Measurements from ENCODE around the gene KNDC1.

The KNDC1 gene

GRCh38 chr10:133124357-133125211 lies 35.4 kb upstream of the KNDC1 start:
- DNase-seq = peak in 11 of 56 donors; percentile 5 to 66 (median 22)

GRCh38 chr10:133125901-133126300 lies 34.1 kb upstream of the KNDC1 start:
- no peak for DNase-seq

GRCh38 chr10:133126431-133127290 lies 33.4 kb upstream of the KNDC1 start:
- no peak for DNase-seq

- DNase-seq = peak in 1 of 56 donors; percentile 69
Observed at GRCh38 chr10:133127291-133128125, 32.5 kb upstream of the KNDC1 start.

- no peak for DNase-seq
Observed at GRCh38 chr10:133128126-133129070, 31.6 kb upstream of the KNDC1 start.

- no peak for DNase-seq
Observed at GRCh38 chr10:133129071-133129858, 30.8 kb upstream of the KNDC1 start.

GRCh38 chr10:133129859-133130495 lies 30.0 kb upstream of the KNDC1 start:
- no peak for DNase-seq

- no peak for DNase-seq
Observed at GRCh38 chr10:133130602-133131001, 29.4 kb upstream of the KNDC1 start.

GRCh38 chr10:133131053-133131452 lies 29.0 kb upstream of the KNDC1 start:
- no peak for DNase-seq

- DNase-seq = no peak
Observed at GRCh38 chr10:133131734-133132472, 28.1 kb upstream of the KNDC1 start.

GRCh38 chr10:133132473-133133291 lies 27.3 kb upstream of the KNDC1 start:
- DNase-seq = no peak

GRCh38 chr10:133133471-133134231 lies 26.4 kb upstream of the KNDC1 start:
- DNase-seq = no peak

- DNase-seq = no peak
Observed at GRCh38 chr10:133134411-133135115, 25.5 kb upstream of the KNDC1 start.

- no peak for DNase-seq
Observed at GRCh38 chr10:133135116-133135465, 24.9 kb upstream of the KNDC1 start.

GRCh38 chr10:133137486-133138145 lies 22.4 kb upstream of the KNDC1 start:
- peak in 1 of 56 donors; percentile 84 for DNase-seq
